ENCODE data around the gene TCAP.
"Not testable (repeated sequence)": the region's sequence is repeated elsewhere in the genome, so short reads cannot be mapped to it uniquely, and the experiment has no call there.

TCAP gene

GRCh38 chr17:39709319-39709997 lies 44.3 kb downstream of the TCAP start:
- DNase-seq: no peak

GRCh38 chr17:39709998-39710964 lies 45.1 kb downstream of the TCAP start:
- no peak for DNase-seq

- not testable (repeated sequence) for DNase-seq
Observed at GRCh38 chr17:39711071-39711470, 45.9 kb downstream of the TCAP start.

- DNase-seq: no peak
Observed at GRCh38 chr17:39711851-39712250, 46.7 kb downstream of the TCAP start.

GRCh38 chr17:39714234-39714633 lies 49.1 kb downstream of the TCAP start:
- DNase-seq: no peak

- DNase-seq: no peak
Observed at GRCh38 chr17:39715375-39716072, 50.4 kb downstream of the TCAP start.
